GM19193 (cell line): ENCODE results near the gene LSP1.

Experiments
- POLR2A ChIP-seq: IDR thresholded peaks from 4 replicates; pipeline ENCODE4 v1.6.1; 2011; ENCODE audit not compliant: insufficient read depth, insufficient read length; ENCODE audit errors: extremely low read depth

Gene LSP1

GRCh38 chr11:1934335-1935155 lies 81.7 kb downstream of the LSP1 start:
- TF ChIP-seq POLR2A: no peak

GRCh38 chr11:1935156-1936071 lies 82.5 kb downstream of the LSP1 start:
- TF ChIP-seq POLR2A: no peak

- no peak for TF ChIP-seq POLR2A
Measured at GRCh38 chr11:1936072-1936780, 83.3 kb downstream of the LSP1 start.

- TF ChIP-seq POLR2A: no peak
Measured at GRCh38 chr11:1936781-1937615, 84.1 kb downstream of the LSP1 start.

- no peak for TF ChIP-seq POLR2A
Measured at GRCh38 chr11:1937616-1938342, 84.9 kb downstream of the LSP1 start.

GRCh38 chr11:1938343-1939005 lies 85.6 kb downstream of the LSP1 start:
- TF ChIP-seq POLR2A: no peak

GRCh38 chr11:1939006-1939625 lies 86.2 kb downstream of the LSP1 start:
- TF ChIP-seq POLR2A: no peak
